Activated T-helper 17 cell treated with anti-CD3 and anti-CD28 coated beads, Interleukin-2, amount 50 U/mL, for 72 hours (primary cell): ENCODE data around the gene CCDC71. TPM values are rescaled to one million over a fixed set of nuclear protein-coding genes. Genes with fewer than 3 reads are reported as not detected.

Experiments
- total RNA-seq, 2 donors: library from RNA; stranded (reverse); gene quantifications; one replicate each; pipeline ENCODE4 v1.2.3, GENCODE V29; 2022

The CCDC71 gene
- total RNA-seq, 2 donors from 2014 or later: 15.6 to 17.0 TPM

Other genes with a start within 250 kb of the CCDC71 start
- 100 to 1,000 TPM; 107 to 158 TPM for gene ARIH2, start 247.5 kb downstream of the CCDC71 start, total RNA-seq
- gene P4HTM, start 176.1 kb downstream of the CCDC71 start, total RNA-seq: 10 to 100 TPM; 32.2 to 44.9 TPM
- 100 to 1,000 TPM; 154 to 208 TPM for gene WDR6, start 158.9 kb downstream of the CCDC71 start, total RNA-seq
- gene DALRD3, start 147.8 kb downstream of the CCDC71 start, total RNA-seq: 10 to 100 TPM; 20.9 to 21.2 TPM
- 10 to 100 TPM; 40.6 to 56.7 TPM for gene NDUFAF3, start 144.2 kb downstream of the CCDC71 start, total RNA-seq
- 100 to 1,000 TPM; 460 to 479 TPM for gene IMPDH2, start 136.9 kb downstream of the CCDC71 start, total RNA-seq
- gene QRICH1, start 72.3 kb downstream of the CCDC71 start, total RNA-seq: 100 to 1,000 TPM; 122 to 151 TPM
- gene QARS1, start 61.6 kb downstream of the CCDC71 start, total RNA-seq: 100 to 1,000 TPM; 284 to 292 TPM
- 10 to 100 TPM; 33.4 to 36.0 TPM for gene USP19, start 45.5 kb downstream of the CCDC71 start, total RNA-seq
- gene LAMB2, start 33.3 kb downstream of the CCDC71 start, total RNA-seq: under 1 TPM in 1 of 2 donors, not detected in 1; 0.79 TPM
- 1 to 10 TPM; 1.0 to 3.7 TPM for gene KLHDC8B, start 5.3 kb upstream of the CCDC71 start, total RNA-seq
- gene C3orf62, start 110.9 kb upstream of the CCDC71 start, total RNA-seq: 1 to 10 TPM; 9.3 to 9.4 TPM
- gene USP4, start 173.7 kb upstream of the CCDC71 start, total RNA-seq: 10 to 100 TPM; 69.1 to 69.2 TPM
- gene GPX1, start 192.0 kb upstream of the CCDC71 start, total RNA-seq: 100 to 1,000 TPM; 133 to 221 TPM
- gene RHOA, start 245.6 kb upstream of the CCDC71 start, total RNA-seq: 100 to 1,000 TPM; 298 to 453 TPM
- gene TCTA, start 246.1 kb upstream of the CCDC71 start, total RNA-seq: 10 to 100 TPM; 14.3 to 18.0 TPM